HG02840 (cell line): ENCODE measurements around the gene KIFC1.
"Not testable (repeated sequence)": the region's sequence is repeated elsewhere in the genome, so short reads cannot be mapped to it uniquely, and the experiment has no call there.

ENCODE experiments used
- ATAC-seq: cut with Tn5 transposase; IDR thresholded peaks from one replicate; pipeline ENCODE4 v1.9.1; 2021; ENCODE audit warnings: mild to moderate bottlenecking, moderate library complexity, moderate number of reproducible peaks; ENCODE audit not compliant: unreplicated experiment, low FRiP score

KIFC1 gene

GRCh38 chr6:33391278-33391921 lies at the start of gene KIFC1:
Gene KIFC1, plus strand, starts transcription at chr6:33391823. Its CDS starts 163 bp downstream, at chr6:33391986.
- ATAC-seq, result peak; percentile 88

GRCh38 chr6:33343606-33343952 lies 48.0 kb upstream of the KIFC1 start:
- ATAC-seq, result not testable (repeated sequence)

- ATAC-seq, result peak; percentile 56
These were observed 47.5 kb upstream of the KIFC1 start for GRCh38 chr6:33343953-33344611.

- ATAC-seq, result no peak
These were observed 46.6 kb upstream of the KIFC1 start for GRCh38 chr6:33344701-33345697.

- not testable (repeated sequence) for ATAC-seq
These were observed 44.7 kb upstream of the KIFC1 start for GRCh38 chr6:33346972-33347371.

GRCh38 chr6:33347816-33348215 lies 43.8 kb upstream of the KIFC1 start:
- ATAC-seq, result no peak

- not testable (repeated sequence) for ATAC-seq
These were observed 35.8 kb upstream of the KIFC1 start for GRCh38 chr6:33355860-33356259.

GRCh38 chr6:33356295-33356694 lies 35.3 kb upstream of the KIFC1 start:
- ATAC-seq, result no peak

- not testable (repeated sequence) for ATAC-seq
These were observed 34.3 kb upstream of the KIFC1 start for GRCh38 chr6:33357160-33357871.

GRCh38 chr6:33359331-33359730 lies 32.3 kb upstream of the KIFC1 start:
- no peak for ATAC-seq

GRCh38 chr6:33363486-33363885 lies 28.1 kb upstream of the KIFC1 start:
- not testable (repeated sequence) for ATAC-seq

- not testable (repeated sequence) for ATAC-seq
These were observed 27.0 kb upstream of the KIFC1 start for GRCh38 chr6:33364475-33365205.

- not testable (repeated sequence) for ATAC-seq
These were observed 26.2 kb upstream of the KIFC1 start for GRCh38 chr6:33365206-33365971.

GRCh38 chr6:33367009-33367714 lies 24.5 kb upstream of the KIFC1 start:
- ATAC-seq, result no peak

- ATAC-seq, result not testable (repeated sequence)
These were observed 24.0 kb upstream of the KIFC1 start for GRCh38 chr6:33367715-33368025.

- not testable (repeated sequence) for ATAC-seq
These were observed 19.7 kb upstream of the KIFC1 start for GRCh38 chr6:33371901-33372300.

GRCh38 chr6:33372526-33373123 lies 19.0 kb upstream of the KIFC1 start:
- ATAC-seq, result no peak
